ENCODE results near the gene PDIA4.
"Not testable (repeated sequence)": the region's sequence is repeated elsewhere in the genome, so short reads cannot be mapped to it uniquely, and the experiment has no call there.

- not testable (repeated sequence) for TF ChIP-seq CTCF (IDR thresholded peaks at IDR 0.05 in 2 of 3, conservative IDR thresholded peaks at IDR 0.05 in 1 of 3; ENCODE audit: borderline replicate concordance in 1 of 3, insufficient read depth in 1 of 3, low read depth in 2 of 3, low read length in 2 of 3); RAD21 (IDR thresholded peaks at IDR 0.05; ENCODE audit: low read depth); EGR1 (IDR thresholded peaks at IDR 0.05; ENCODE audit: low read depth); ZNF274 (IDR thresholded peaks at IDR 0.05; ENCODE audit: low read depth, low read length)
Measured at GRCh38 chr7:149062217-149062899, 34.1 kb upstream of the PDIA4 start.

All from HCT116 (cell line).